SH-SY5Y (cell line): Measurements from ENCODE around the gene FHL3.

Experiments used
- GATA2 ChIP-seq: IDR thresholded peaks from 2 replicates; pipeline ENCODE4 v1.6.1; 2011; ENCODE audit warnings: mild to moderate bottlenecking, low read depth, low read length
- GATA3 ChIP-seq: IDR thresholded peaks from 2 replicates; pipeline ENCODE4 v1.6.1; 2011; ENCODE audit warnings: low read depth, mild to moderate bottlenecking, low read length, moderate library complexity

The FHL3 gene

DNA sequence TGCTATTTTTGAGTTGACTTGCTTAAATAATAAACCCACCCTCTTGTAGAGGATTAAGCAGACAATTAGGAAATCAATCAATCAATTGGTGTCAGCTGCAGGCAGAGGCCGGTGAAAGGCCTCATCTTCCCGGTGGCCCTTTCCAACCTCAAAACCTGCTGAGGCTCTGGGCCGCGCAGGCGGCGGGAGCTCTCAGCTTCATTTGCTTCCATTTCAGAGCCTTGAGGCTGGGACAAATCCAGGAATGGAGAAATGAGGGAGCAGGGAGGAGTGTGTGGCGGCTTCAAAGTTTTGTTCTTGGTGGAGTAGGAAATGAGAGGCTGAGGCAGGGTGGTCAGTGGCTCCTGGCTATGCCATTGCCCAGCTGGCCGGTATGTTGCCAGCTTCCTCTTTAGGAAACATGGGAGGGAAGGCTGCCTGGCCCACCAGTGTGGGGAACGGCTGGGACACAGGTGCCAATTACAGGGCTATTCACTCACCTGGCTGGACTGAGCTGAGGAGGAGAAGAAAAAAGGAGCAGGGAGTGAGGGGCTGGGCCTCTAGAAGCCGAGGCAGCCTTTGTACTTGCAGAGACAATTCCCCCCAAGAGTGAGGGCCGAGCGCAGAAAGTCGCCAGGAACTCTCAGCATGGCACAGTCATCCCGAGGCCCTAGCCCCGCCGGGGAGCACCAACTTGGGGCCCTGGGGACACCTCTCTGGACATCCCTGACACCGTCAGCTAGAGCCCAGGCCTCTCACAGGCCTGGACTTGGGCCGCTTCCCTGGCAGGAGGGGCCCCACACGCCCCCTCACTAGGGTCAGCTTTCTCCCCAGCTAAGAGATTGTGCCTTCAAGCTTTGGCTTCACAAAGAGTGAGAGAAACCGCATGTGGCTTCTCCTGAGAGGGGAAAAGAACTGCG is 36.9 kb upstream of the FHL3 start:
- TF ChIP-seq GATA3 (no peak), GATA2 (no peak)

GRCh38 chr1:38039331-38040088 is 34.2 kb upstream of the FHL3 start:
- no peak for TF ChIP-seq GATA2
- TF ChIP-seq GATA3 = no peak

DNA sequence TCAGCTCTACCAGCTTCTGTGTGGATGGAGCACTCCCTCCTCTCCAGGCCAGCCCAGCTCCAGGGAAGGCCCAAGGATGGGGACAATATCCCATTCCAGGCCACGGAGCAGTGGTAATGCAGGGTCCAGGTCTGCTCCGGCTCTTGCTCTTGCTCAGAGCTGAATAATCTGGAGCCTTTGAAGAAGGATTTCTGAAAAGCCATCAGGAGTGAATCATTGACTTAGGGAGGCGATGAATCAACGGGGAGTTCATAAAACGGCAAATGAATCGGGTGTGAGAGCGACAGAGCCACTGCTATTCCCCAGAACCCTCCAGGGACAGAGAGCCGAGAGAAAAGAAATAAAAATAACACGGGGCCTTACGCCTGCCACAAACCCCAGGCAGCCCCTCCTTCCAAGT is 33.5 kb upstream of the FHL3 start:
- TF ChIP-seq GATA3 = no peak
- no peak for TF ChIP-seq GATA2

- TF ChIP-seq GATA2 = no peak
- TF ChIP-seq GATA3 = no peak
Observed at GRCh38 chr1:38037221-38037939, 32.1 kb upstream of the FHL3 start.

DNA sequence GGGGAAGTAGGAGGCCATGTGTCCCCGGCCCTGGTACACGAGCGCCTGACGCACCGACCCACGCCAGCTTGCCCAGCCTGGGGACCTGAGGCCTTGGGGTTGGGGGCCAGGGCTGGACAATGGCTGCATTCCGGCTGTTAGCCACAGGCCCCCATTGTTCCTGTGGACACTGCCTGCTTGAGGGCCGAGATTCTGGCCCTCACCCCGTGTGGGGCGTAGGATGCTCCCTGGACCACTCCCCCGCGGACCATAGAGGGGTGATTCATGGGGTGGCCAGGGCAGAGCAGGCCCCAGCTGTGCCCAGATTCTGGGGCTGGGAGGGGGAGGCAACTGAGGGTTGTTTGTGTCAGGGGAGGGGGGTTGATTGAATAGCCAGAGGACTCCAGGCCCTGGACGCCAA is 29.6 kb upstream of the FHL3 start:
- no peak for TF ChIP-seq GATA3
- TF ChIP-seq GATA2 = no peak

GRCh38 chr1:38031513-38031866 is 26.2 kb upstream of the FHL3 start:
- TF ChIP-seq GATA2 = no peak

DNA sequence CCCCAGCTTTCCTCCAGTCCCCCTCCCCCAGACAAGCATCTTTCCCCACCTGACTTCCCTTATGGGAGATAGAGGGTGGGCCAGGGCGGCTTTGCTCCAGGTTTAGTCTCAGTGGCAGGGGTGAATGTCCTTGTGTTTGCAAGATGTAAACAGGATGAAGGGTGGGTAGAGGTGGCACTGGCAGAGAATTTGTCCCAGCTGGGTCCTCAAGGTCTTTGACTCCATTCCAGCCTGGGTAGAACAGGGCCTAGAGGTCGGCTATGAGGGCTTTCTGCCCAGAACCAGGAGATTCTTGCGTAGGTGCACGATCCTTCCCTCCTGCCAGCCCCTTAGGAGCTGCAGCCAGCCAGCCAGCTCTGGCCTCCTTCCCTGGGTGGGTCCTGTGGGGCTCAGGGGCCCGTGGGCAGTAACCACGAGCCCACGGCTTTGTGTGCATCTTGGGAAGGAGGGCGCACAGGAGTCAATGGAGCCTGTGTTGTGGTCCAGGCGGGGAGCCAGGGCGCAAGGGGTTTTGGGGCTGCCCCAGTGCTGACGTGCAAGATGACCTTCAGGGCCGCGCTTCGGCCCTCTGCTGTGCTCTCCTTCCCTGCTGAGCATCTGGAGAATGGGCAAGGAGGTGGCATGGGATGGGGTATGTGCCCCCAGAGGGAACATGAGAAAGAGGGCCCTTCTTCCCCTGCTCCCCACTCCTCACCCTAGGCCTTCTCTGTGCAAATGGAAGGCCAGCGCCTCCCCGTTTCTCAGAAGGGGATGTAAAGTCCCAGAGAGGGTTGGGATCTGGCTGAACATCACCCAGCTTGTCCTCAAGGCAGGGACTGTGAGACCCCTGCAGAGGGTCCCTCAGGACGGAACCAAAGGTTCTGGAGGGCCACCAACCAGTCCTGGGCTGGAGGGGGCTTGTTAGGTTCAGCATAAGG is 25.5 kb upstream of the FHL3 start:
- TF ChIP-seq GATA3 (no peak), GATA2 (0 out of 2 replicates have a peak, but pooled peaks have one; percentile 0)

- TF ChIP-seq GATA3 = no peak
- 0 out of 2 replicates have a peak, but pooled peaks have one; percentile 41 for TF ChIP-seq GATA2
Observed at GRCh38 chr1:38029685-38030511, 24.6 kb upstream of the FHL3 start.

DNA sequence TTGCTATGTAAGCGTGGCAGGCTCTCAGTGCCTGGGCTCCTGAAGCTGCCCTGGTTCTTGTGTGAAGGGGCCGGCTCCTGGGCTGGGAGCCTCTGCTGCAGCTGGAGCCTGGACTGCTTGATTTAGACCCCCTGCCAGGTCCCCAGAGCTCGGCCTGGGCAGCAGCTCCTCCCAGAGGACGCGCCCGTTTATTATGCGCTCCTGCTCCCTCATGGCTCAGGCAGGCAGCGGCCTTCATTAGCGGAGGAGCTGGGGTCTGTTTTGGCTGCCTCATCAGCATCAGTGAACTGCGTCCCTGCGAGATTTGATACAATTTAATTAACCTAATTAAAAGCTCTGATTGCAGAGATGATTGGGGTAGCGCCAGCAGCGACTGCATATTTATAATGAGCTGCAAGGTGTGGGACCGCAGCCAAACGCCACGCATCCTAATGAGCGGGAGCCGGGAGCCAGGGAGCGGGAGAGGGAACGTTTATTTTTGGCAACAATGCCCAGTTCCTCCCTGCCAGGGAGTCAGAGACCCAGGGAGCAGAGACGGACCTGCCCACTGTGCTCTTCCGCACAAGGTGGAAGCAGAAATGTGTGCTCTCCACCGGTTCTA is 23.9 kb upstream of the FHL3 start:
- TF ChIP-seq GATA2 (peak; percentile 62; the same call in 1 of the 2 replicates), GATA3 (no peak)

DNA sequence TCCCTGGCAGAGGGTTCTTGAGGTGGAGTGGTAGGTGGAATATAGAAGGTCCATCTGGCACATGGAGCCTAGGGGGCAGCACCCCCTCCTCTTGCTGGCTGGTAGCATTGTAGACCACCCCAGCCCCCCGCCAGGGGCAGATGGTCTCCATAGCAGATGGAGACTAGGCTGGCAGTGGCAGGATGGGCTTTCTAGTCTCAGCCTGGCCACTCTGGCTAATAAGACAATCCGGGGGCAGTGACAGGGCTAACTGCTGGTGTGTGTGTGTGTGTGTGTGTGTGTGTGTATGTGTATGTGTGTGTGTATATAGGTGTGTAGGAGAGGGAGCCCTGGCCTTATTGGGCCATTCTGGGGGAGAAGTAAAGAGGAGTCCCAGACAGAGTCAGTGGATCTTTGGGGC is 23.4 kb upstream of the FHL3 start:
- no peak for TF ChIP-seq GATA2
- TF ChIP-seq GATA3 = no peak

GRCh38 chr1:38028105-38028591 is 22.8 kb upstream of the FHL3 start:
- TF ChIP-seq GATA3 = no peak
- TF ChIP-seq GATA2 = no peak
